IMR-90 (cell line): ENCODE data around the gene PTCD1. TPM values are rescaled to one million over a fixed set of nuclear protein-coding genes. Genes with fewer than 3 reads are reported as not detected.

Experiments
- FOS ChIP-seq: fragments of 150-350 bp; IDR thresholded peaks from 2 replicates; pipeline ENCODE4 v1.6.1; 2016; ENCODE audit warnings: low read depth, low read length
- MAFK ChIP-seq: IDR thresholded peaks from 2 replicates; pipeline ENCODE4 v1.6.1; 2012; ENCODE audit warnings: low read depth, low read length, improper control_type of control experiment
- NFE2L2 ChIP-seq: fragments of 150-350 bp; IDR thresholded peaks from 2 replicates; pipeline ENCODE4 v1.6.1; 2016; ENCODE audit warnings: low read depth, mild to moderate bottlenecking, low read length
- RAD21 ChIP-seq: IDR thresholded peaks from 2 replicates; pipeline ENCODE4 v1.6.1; 2012; ENCODE audit warnings: low read length, improper control_type of control experiment
- RFX5 ChIP-seq: IDR thresholded peaks from 2 replicates; pipeline ENCODE4 v1.8.0; 2012; ENCODE audit warnings: low read depth, mild to moderate bottlenecking, low read length, moderate library complexity
- SMC3 ChIP-seq: fragments of 150-350 bp; IDR thresholded peaks from 2 replicates; pipeline ENCODE4 v1.6.1; 2016; ENCODE audit warnings: low read depth, mild to moderate bottlenecking, antibody characterized with exemption, low read length, moderate library complexity
- polyA plus RNA-seq, 3 experiments: library from polyadenylated mRNA; depleted of rRNA; stranded (reverse); fragments of >200 nt; gene quantifications; 2 replicates each; pipeline ENCODE4 v1.2.3, GENCODE V29; 2012; ENCODE audit warnings: low replicate concordance in 1 of 3
- total RNA-seq: library from RNA; depleted of rRNA; stranded (reverse); fragments of >200 nt; gene quantifications from 2 replicates; pipeline ENCODE4 v1.2.3, GENCODE V29; 2012

The PTCD1 gene
- total and polyA plus RNA-seq, 2 of the 4 experiments (the other 2 are of a cell fraction): 2.2 to 4.0 TPM

GRCh38 chr7:99485094-99485493 is 46.5 kb upstream of the PTCD1 start (continued):
- TF ChIP-seq RFX5 (no peak), RAD21 (no peak), SMC3 (no peak), NFE2L2 (no peak), FOS (no peak), MAFK (no peak)
